HG03196 (cell line): Measurements from ENCODE around the gene NFIB.

Source experiments
- ATAC-seq: cut with Tn5 transposase; IDR thresholded peaks from one replicate; pipeline ENCODE4 v1.9.1; 2021; ENCODE audit not compliant: unreplicated experiment

NFIB gene

DNA sequence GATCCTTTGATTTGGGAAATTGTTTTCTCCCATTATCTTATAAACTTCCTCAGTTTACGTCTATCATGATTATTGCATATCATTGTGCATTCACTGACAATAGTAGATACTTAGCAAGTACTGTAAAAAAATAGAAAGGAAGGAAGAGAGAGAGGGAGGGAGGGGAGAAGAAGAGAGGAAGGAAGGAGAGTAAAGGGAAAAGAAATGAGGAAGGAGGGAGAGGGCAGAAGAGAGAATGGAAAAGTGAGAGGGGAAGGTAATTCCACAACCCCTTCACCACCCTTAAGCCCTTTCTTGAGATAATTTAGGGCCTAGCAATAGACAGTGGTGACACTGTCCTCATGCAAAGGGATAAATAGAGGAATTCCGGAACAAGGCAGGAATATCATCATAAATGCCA lies 64.4 kb downstream of the NFIB start:
- ATAC-seq, result no peak

DNA sequence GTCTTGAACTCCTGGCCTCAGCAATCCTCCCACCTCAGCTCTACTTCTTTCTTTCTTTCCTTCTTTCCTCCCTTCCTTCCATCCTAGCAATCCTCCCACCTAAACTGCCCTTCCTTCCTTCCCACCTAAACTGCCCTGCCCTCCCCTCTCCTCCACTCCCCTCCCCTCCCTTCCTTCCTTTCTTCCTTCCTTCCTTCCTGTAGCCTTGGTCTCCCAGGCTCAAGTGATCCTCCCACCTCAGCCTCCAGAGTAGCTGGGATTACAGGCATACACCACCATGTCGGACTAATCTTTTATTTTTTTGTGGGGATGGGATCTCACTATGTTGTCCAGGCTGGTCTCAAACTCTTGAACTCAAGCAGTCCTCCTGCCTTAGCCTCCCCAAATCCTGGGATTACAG lies 65.8 kb downstream of the NFIB start:
- no peak for ATAC-seq

DNA sequence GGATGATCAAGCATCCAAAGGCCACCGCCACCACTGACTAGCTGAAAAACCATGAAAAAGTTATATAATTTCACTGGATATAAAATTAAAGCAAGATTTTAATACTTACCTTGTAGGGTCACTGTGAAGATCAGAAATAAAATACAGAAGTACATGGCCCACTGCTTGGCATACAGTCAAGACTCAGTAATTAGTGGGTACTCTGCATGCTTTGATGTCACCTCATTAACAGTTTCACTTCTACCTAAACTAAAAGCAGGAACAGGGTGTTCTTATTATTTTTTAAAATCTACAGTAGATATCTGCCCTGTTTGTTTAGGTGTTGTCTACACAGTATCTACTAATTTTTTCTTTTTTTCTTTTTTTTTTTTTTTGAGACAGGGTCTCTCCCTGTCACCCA lies 66.4 kb downstream of the NFIB start:
- ATAC-seq, result no peak

DNA sequence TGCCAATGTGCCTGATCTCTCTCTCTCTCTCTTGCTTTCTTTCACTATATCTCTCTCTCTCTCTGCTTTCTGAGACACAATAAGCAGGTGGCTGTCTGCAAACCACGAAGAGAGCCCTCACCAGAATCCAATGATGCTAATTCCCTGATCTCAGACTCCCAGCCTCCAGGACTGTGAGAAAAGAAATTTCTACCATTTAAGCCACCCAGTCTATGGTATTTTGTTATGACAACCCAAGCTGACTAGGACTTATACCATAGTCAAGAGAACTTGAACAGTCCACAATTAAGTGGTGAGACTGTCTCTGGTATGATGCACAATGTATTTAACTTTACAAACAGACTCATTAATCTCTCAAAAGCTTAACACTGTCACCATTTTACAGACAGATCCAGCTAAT lies 67.0 kb downstream of the NFIB start:
- no peak for ATAC-seq

DNA sequence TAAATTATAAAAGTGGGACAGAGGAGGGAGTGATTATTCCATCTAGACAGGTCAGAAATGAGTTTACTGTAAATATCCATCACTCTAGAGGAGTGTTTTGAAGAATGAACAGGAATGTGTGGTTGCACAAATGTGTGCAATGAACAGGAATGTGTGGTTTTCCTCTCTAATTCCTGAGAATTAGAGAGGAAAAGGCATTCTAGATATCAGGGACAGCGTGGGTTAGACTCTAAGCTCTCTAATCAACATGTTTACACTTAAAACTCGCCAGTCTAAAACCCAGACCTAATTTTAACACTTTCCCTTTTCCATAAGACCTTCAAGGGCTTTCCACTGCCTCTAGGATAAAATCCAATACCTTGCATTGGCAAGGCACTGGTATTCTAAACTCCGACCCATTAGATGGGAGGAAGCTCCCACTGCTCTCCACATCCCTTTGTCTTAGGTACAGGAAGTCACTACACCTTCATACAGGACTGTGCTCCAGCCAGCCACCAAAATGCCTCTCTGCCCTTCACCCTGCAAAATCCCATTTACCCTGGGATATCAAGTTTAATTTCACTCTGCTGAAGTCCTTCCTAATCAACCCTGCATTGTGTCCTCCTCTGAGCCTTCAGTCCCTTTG lies 67.9 kb downstream of the NFIB start:
- no peak for ATAC-seq

DNA sequence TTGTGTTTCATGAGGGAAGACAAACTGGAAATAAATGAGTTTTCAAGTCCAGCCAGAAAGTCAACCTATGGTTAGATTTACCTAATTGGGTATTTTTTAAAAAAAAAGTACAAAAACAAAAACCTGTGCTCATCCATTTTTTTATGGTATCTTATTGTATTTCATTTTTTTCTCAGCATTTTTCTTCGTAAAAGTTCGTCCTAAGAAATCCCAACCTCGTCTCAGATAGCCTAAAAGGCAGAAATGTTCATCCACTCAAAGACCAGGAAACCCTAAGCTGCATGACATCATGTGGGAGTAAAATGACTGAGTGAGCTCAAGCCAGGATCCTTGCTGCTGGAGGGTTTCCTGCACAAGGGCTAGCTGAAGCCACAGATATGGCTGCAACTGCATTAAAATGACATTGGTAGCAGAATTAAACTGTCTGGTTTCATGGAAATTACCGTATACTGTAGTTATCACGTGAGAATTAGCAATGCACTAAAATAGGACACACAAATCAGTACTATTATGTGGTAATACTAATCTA lies 70.4 kb downstream of the NFIB start:
- ATAC-seq, result no peak

DNA sequence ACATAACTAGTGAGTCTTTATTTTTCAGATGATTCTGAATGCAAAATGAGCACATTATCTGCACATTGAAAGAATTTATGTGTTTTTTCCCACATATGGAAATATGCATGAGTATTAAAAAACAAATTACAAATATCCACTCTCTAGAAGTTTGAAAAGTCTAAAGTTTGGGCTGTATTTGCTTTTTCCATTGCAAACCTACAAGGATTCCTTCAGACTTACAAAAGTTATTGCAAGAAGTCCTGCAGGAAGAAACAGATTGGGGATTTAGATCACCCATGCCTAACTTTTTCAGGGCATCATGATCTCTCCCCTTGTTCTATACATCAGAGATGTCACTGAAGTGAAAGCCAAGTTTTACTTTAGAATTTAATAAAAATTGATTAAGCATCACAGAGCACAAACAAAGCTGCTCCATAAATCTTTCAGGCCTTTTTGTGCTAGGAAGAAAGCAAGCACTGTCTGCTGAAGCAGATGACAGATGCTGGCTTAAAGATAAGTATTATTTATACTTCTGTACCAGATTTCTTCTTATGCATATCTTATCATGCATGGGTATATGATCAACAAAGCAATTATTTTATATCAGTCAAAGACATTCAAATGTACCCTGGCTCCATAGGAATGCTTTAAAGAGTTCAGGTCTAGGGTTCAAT lies 71.7 kb downstream of the NFIB start:
- ATAC-seq, result no peak

DNA sequence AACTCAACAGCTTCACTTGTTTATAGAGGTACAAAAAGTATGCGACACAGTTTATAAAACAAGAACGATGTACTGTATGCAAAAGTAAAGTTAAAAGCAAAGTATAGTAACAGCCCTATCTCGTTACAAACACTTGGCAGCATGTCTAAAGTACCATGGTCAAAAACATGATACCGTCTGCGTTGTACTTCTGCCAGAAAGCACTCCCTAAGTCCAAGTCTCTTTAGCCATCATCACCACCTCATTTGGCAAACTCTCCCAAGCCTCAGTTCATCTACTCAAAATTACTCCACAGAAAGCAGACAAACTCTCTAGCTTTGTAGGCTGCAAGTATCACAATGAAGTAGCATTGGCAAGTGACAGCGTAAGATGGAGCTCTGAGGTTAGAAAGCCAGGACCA lies 73.4 kb downstream of the NFIB start:
- ATAC-seq, result no peak

DNA sequence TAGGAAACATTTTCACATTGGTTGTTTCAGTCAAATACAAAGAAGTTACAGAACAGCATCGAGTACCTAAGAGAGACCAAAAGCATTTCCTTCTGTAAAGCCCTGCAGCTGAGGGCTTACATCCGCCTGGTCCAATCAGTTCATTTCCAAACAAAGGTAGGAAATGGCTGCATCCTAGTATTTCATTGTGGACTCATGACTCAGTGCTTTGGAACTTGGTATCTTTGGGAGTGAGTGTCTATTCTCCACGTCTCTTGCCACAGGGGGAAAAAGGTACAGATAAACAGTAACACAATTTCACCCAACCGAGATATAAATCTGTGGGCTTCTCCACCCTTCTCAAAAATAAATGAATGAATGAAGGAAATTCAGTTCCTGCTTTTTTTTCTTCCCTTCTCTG lies 75.4 kb downstream of the NFIB start:
- ATAC-seq, result no peak

DNA sequence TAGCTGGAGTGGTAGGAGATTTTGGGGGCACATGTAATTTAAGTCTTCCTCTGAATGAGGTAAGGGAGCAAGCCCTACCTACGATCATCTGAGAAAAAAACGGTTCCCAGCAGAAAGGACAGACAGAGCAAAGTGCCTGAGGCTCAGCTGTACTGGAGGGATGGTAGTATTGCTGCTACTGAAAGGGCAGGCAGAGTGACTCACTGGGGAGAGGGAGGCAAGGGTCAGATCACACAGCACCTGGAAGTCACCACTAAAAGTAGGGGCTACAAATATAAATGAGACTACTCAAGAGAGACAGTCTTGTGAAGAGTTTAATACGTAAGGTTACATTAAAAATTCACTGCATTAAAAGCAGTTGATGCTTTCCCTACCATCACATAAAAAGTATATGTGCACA lies 75.9 kb downstream of the NFIB start:
- ATAC-seq, result no peak

DNA sequence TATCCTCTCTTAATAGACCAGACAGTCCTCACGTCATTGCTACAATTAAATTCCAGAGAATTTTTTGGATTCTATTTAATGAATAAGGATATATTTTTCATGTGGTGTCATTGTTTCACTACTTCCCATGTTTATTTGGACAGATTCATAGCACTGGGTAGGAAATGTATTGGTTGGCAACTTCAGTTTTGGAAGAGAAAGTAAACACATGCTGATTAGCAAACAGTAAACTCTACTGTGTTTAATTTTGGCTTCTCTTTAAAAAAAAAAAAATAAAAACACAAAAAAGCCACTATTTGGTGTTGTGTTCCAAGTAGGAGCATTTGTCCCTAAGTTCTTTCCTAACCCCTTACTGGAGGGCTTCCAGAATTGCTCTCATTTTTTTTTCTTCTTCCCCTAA lies 77.3 kb downstream of the NFIB start:
- ATAC-seq, result no peak

DNA sequence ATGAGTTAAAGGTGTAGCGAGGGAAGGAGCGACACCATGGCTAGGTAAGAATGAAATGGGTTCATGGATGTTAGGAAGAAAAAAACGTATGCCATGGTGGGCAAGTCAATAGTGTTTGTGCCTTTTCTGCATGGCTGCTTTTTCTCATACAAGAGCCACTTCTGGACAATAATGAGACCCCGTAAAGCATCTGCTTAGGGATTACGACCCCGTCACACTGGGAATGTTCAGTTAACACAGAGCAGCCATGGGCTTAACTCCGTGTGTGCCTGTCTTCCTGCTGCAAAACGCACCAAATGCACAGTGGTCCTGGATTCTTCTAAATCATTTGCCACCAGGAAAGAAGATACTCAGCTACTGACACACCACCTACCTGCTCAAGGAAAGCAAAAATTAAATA lies 81.8 kb downstream of the NFIB start:
- no peak for ATAC-seq

DNA sequence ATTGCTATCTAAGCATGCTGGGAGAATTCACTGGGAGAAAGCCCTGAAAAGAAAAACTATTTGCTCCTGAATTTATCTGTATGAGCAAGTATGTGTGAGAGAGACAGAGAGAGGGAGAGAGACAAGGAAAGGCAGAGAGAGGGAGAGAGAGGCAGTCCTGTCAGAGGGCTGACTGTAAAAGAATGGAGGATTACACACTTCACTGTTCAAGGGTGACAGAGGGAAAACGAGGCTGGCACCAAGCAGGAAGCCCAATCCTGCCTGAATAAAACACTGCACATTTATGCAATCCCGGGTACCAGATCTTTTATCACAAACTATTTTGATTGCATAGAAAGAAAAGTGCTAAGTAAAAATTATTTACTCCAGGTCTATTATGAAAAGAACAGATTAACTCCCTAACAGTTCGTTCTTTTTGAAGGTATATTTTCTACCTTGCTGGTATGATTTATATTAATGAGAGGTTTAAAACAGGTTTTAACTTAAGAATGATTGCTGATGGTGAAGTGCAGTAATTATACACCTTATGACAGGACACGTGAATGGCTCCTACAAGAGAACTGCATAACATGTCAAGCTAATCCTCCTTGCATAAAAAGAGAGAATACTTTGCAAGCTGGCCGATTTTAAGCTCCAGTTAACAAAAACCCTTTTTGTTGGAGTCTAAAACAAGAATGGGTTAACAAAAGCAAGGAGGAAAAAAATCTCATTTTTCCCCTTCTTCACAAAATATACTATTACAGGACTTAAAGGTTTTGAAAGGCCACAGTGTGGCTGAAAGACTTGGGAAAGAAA lies 82.5 kb downstream of the NFIB start:
- no peak for ATAC-seq

DNA sequence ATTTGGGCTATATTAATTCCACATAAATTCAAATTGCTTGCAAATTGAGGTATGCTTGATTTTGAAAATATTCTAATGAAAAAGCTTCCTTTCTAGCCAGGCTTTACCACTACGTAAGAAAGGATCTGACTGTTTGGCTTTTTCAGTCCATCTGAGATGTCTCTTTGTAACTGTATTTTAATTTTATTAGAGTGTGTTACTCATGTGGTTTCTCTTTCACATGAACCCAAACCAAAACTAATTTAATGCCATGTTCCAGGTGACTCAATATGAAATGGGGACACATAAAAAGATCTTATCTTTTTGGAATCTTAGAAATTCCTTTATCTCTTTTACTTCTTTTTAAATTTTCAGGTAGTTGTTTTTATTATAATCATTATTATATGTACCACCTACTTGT lies 85.3 kb downstream of the NFIB start:
- ATAC-seq, result no peak

DNA sequence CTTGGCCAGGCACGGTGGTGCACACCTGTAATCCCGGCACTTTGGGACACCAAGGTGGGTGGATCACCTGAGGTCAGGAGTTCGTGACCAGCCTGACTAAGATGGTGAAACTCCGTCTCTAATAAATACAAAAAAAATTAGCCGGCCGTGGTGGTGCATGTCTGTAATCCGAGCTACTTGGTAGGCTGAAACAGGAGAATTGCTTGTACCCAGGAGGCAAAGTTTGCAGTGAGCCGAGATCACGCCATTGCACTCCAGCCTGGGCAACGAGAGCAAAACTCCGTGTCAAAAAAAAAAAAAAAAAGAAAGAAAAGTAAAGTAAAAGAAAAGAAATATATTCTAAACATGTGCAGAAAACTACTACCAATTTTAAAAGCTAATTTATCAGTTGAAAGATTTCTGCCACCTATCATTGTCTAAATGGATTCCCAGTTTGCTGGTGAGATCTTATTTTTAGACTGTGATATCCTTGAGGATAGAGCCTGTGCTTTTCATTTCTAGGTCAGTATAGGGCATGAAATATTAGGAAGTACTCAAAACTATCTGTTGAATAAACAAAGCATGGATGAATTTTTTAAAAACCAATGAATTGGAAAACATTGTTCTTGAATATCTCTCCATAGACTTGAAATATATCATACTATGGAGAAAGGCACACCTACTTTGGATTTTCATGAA lies 86.9 kb downstream of the NFIB start:
- no peak for ATAC-seq

DNA sequence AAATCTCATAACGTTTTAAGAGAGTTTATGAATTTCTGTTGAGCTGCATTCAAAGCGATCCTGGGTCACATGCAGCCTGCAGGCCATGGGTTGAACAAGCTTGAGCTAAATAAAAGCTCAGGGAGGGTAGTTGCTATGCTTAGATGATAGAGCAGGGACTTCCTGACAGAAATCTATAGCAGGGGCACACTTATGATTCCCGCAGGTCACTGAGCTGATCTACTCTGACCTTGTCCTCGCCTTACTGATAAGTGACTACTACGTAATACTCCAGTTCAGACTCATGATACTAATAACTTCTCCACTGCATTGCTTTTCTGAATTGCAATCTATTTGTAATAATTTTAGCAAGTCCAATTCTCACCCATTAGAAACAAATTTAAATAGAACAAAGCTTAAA lies 90.9 kb downstream of the NFIB start:
- ATAC-seq, result no peak

DNA sequence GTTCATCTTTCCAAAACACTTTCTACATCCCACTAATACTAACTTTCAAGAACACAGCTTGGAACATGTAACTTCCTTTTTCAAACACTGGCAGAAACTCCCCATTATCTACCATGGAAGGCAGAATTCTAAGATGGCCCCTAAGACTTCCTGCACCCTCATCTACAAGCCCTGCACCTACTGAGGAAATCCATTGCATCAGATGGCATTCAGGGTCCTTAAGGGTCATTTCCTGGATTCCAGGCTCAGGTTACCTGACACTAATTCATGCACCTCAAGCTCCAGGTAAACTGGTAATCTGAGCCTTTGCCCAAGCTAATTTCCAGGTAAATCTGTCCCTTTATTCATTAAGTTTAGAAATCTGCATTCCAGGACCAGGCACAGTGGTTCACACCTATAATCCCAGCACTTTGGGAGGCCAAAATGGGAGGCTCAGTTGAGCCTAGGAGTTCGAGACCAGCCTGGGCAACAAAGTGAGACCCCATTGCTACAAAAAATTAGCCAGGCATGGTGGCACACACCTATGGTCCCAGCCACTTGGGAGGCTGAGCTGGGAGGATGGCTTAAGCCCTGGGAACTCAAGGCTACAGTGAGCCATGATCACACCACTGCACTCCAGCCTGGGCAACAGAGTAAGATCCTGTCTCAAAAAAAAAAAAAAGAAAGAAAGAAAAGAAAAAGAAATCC lies 91.6 kb downstream of the NFIB start:
- no peak for ATAC-seq

DNA sequence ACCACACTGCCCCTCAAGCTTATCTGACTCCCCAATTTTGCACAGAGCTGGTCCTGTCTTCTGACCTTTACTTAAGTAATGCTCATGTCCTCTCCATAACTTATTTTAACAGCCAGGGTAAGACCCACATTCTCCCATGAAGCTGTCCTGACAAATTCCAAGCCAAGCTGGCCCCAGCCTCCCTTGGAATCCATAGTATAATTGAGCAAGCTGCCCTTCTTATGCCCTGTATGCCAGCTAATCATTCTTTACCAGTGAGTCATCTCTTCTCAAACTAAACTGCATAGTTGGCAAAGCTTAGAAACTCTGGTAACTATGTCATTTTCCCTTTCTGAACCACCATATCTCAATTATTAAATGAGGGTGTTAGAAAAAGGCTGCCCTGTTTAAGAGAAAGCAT lies 92.4 kb downstream of the NFIB start:
- no peak for ATAC-seq

DNA sequence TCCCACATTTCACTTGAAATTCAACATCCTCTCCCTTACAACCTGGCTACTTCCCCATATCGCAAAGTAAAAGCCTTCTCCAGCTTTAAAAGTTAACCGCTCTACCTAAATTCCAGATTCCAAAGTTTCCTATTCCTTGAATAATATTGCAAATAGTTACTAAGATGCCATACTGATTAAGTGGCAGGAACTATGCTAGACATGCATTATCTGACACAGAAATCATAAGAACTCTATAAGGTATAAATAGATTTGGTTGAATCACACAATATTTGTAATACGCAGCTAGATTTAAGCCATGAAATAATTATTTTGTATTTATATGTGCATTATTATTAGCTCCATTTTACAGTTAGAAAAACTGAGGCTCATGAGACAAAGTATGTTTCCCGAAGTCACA lies 92.8 kb downstream of the NFIB start:
- no peak for ATAC-seq

DNA sequence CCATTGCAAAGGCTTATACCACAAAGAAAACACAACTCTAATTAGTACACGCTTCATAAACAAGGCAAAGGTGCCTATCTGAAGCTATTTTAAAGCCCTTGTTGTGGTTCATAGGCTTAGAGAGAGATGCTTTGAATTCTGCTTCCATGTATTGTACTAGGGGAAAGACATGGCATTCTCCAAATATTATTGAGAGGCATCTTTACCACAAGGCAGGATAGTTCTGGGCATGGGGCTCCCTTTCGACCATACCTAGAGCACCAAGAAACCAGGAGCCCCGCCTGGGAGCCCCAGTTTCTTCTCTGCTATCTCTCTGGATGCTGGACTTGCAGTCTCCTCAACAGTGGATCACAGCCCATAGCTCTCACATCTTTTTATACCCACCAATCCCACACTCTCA lies 93.7 kb downstream of the NFIB start:
- no peak for ATAC-seq

DNA sequence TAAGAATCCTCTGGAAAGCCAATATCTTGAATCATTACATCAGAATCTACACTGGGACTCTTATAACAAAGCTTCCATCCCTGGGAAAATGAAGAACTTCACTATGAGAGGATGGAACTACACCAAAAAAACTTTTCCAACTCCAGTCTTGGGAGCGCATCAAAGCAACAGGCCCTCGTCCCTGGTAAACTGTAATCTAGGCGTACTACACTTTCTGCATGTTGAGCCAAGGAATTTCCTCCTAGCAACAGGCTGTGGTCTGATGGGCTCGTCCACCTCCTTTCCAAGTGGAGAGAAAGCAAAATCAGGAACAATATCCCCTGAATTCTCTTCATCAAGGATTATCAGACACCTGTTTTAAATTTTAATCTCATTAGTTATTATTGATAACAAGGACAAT lies 94.1 kb downstream of the NFIB start:
- ATAC-seq, result no peak
